Measurements from ENCODE around the gene SCN10A.
A peak's percentile ranks its signal among the peaks of the same experiment; 100 is the strongest.

The SCN10A gene

DNA sequence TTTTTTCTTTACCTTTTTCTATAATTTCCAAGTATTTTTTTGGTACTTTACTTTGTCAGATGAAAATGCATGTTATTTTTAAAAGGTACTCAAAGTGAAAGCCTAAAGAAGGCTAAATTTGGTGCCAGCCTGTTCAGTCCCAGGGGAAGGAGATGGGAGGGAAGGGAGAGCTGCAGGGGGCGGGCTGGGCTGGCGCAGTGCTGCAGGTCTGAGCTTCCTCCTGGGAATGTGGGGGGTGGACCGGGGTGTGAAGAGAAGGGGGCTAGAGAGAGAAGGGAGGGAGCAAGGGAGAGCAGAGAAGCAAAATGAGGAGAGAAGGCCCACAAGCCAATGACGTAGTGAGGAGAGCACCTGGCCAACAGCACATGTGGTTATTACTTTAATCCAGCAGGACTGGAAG is 95.6 kb downstream of the SCN10A start:
- DNase-seq (ENCODE audit: low spot score): no peak

GRCh38 chr3:38717355-38718240 is 98.4 kb downstream of the SCN10A start:
- DNase-seq (ENCODE audit: low spot score): no peak

GRCh38 chr3:38713121-38713520 is 102.9 kb downstream of the SCN10A start:
- DNase-seq (ENCODE audit: low spot score): no peak

GRCh38 chr3:38711321-38711720 is 104.7 kb downstream of the SCN10A start:
- no peak for DNase-seq (ENCODE audit: low spot score)

- DNase-seq (ENCODE audit: low spot score): peak; percentile 26
Measured at GRCh38 chr3:38707730-38708129, 108.3 kb downstream of the SCN10A start.

GRCh38 chr3:38706961-38707360 is 109.1 kb downstream of the SCN10A start:
- DNase-seq (ENCODE audit: low spot score): no peak

GRCh38 chr3:38702231-38702630 is 113.8 kb downstream of the SCN10A start:
- no peak for DNase-seq (ENCODE audit: low spot score)

DNA sequence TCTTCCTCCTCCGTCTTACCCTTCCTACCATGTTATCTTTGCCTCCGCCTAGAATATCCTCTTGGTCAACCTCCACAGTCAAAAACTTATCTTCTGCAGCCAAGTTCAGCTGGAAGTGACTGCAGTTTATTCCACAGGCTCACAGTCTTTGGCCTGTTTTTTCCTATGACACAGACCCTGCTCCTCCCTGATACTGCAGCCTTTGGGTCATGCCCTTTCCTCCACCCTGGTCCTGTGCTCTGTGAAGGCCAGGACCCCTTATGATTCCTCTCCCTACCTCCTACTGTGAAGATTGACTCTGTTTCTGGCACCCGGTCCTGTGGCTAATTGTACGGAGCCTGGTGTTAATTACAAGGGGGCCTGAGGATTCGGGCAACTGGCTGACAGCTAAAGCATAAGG is 117.3 kb downstream of the SCN10A start:
- DNase-seq (ENCODE audit: low spot score): no peak

DNA sequence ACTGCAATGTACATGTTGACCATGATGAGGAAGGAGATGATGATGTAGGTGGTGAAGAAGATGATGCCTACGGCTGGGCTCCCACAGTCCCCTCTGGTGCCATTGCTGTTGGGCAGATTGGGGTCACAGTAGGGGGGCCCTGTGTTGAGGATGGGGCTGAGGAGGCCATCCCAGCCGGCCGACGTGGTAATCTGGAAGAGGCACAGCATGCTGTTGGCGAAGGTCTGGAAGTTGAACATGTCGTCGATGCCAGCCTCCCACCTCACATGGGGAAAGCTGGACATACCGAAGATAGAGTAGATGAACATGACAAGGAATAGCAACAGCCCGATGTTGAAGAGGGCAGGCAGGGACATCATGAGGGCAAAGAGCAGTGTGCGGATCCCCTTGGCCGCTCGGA is 118.0 kb downstream of the SCN10A start:
- DNase-seq (ENCODE audit: low spot score): no peak

GRCh38 chr3:38696034-38696433 is 120.0 kb downstream of the SCN10A start:
- DNase-seq (ENCODE audit: low spot score): no peak

DNA sequence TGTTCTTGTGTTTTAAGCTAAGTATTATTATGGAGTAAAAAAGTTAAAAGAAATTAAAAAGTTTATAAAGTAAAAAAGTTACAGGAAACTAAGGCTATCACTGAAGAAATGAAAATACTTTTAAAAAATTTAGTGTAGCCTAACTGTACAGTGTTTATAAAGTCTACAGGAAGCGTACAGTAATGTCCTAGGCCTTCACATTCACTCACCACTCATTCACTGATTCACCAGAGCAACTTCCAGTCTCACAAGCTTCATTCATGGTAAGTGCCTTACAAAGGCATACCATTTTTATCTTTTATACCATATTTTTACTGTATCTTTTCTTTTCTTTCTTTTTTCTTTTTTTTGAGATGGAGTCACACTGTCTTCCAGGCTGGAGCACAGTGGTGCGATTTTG is 125.8 kb downstream of the SCN10A start:
- no peak for DNase-seq (ENCODE audit: low spot score)

DNA sequence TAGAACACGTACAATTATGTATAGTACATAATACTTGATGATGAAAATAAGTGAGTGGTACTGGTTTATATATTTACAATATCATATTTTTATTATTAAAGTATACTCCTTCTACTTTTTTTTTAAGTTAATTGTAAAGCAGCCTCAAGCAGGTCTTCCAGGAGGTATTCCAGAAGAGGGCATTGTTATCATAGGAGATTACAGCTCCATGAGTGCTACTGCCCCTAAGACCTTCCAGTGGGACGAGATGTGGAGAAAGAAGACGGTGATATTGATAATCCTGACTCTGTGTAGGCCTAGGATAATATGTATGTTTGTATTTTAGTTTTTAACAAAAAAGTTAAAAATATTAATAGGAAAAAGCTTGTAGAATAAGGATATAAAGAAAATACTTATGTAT is 126.2 kb downstream of the SCN10A start:
- DNase-seq (ENCODE audit: low spot score): no peak

DNA sequence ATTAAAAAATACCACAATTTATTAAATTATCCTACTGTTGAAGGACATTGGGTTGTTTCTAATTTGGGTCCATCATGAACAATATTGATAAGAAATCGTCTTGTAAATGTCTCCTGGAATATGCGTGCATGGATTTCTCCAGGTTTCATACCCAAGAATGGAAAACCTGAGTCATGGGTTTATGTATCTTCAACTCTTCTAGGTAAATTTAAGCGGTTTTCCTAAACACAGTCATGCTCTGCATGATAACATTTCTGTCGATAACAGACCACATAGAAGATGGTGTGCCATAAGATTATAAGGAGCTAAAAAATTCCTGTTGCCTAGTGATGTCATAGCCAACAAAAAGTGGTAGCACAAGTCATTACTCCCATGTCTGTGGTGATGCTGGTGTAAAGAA is 126.7 kb downstream of the SCN10A start:
- no peak for DNase-seq (ENCODE audit: low spot score)

DNA sequence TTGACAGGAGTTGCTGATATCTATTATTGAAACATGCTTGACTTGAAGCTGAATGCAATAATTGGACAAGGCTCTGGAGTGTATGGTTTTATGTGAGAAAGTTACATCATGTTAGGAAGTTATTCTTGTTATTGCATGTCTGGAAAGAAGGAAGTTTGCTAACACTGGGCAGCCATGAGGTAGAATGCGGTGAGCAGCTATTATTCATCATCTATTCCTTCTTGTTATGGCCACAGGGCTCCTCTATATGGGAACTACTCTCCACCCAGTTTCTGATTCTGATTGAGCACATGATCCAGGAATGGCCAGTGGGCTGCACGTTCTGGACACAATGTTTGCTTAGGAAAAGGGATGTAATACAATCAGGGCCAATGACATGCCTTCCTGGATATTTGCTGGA is 128.7 kb downstream of the SCN10A start:
- no peak for DNase-seq (ENCODE audit: low spot score)

GRCh38 chr3:38684546-38684945 is 131.5 kb downstream of the SCN10A start:
- DNase-seq (ENCODE audit: low spot score): no peak

DNA sequence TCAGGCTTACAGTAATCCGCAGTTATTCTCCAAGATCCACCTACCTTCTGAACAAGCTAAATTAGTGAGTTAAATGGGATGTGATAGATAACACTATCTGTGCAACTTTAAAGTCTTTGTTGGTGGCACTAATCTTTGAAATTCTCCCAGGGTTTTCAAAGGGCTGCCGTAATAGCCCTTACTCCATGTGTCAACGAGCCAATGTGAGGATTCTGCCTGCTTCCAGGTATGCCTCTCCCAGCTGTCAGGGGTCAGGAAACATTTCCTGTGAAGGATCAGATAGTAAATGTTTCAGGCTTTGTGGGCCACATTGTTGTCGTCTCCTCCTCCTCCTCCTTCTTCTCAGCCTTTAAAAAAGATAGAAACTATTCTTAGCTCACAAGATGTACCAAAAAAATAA is 146.3 kb downstream of the SCN10A start:
- DNase-seq (ENCODE audit: low spot score): no peak

GRCh38 chr3:38662544-38662943 is 153.5 kb downstream of the SCN10A start:
- peak; percentile 34 for DNase-seq (ENCODE audit: low spot score)

DNA sequence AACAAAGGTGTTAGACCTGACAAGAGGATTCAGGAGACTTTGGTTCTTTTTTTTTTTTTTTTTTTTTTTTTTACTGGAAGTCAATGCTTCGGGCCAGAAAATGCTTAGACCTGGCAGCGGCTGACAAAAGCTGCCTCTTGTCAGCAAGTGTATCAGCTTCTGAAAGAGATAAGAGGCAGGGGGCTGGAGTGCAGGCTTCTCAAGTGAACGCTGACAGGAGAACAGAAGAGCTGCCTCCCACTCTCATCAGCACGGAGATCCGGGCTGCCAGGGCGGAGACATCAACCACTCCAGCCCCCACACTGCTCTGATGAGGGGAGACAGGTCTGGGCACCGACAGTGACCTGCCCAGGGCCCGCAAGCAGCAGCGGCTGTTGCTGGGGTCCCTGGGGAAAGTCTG is 157.2 kb downstream of the SCN10A start:
- DNase-seq (ENCODE audit: low spot score): no peak

- DNase-seq (ENCODE audit: low spot score): no peak
Measured at GRCh38 chr3:38657369-38657768, 158.6 kb downstream of the SCN10A start.

DNA sequence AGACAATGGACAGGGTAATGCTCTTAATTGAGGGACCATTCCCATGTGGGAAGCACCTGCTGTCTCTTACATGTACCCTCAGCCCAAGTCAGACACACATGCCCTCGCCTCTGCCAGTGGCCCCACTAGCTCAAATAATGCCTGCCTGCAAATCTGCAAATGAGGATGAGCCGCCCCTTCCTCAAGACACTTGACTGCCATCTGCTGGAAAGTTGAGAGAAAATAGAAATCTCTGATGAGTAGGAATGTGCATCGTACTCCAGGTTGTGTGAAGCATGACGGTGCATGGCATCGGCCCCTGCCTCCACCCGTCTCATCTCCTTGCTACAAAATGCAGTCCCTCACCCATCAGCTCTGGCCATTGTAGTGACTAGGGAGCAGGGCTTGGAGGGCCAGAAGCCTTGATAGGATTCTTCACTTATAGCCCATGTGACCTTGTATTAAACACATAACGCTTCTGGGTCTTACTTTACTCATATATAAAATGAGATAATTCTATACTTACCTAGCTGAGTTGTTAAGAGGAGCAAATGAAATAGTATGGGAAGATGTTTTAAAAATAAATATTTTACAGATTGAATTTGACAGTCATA is 160.2 kb downstream of the SCN10A start:
- peak; percentile 60 for DNase-seq (ENCODE audit: low spot score)

DNA sequence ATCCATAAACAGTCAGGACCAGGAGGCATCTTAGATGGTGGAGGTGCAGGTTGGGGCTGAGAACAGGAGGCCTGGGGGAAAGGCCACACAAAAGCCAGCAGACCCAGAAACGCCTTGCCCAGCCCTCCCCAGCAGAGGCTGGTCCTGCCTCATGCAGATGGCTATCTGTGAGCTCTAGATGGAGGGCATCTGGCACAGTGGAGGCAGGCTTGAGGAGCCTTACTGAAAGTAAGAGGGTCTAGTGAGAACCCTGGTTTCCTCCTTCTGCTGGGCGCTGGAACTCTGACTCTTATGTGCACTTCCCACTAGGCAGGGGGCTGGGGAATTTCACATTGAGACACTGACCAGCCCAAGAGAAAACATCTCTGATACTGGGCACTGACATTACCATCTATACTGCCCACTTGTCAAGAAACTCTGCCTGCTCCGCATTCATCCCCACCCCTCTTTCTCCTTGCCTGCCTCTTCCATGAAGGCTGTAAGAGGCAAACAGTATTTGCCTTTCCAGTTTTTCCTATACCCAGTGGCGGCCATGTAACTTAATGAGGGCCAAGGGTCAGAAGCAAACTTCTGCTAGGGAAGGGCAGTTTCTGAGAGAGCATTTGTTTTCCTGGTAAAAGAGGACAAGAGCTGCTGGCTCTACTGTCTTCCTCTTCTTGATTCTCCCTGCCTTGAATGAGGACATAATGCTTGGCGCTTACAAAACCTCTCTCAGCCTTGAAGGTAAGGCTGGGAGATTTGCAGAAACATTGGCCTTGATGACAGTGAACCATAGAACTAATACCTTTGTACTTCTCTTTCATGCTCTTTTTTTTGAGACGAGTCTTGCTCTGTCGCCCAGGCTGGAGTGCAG is 162.1 kb downstream of the SCN10A start:
- no peak for DNase-seq (ENCODE audit: low spot score)

- no peak for DNase-seq (ENCODE audit: low spot score)
Measured at GRCh38 chr3:38652934-38653333, 163.1 kb downstream of the SCN10A start.

All from COLO829 (cell line).